22Rv1 (cell line): ENCODE data around the gene RPL7A.

Experiments
- CTCF ChIP-seq: fragments of 450-650 bp; IDR thresholded peaks from 2 replicates; pipeline ENCODE4 v1.5.1; 2017; ENCODE audit warnings: mild to moderate bottlenecking
- ZFX ChIP-seq: fragments of 450-650 bp; IDR thresholded peaks from 2 replicates; pipeline ENCODE4 v1.6.1; 2017; ENCODE audit warnings: antibody characterized with exemption, borderline replicate concordance

GRCh38 chr9:133346021-133346785 is 1.8 kb upstream of the RPL7A start:
- TF ChIP-seq CTCF (no peak), ZFX (no peak)
